ENCODE data around the gene COX4I2. TPM values are rescaled to one million over a fixed set of nuclear protein-coding genes. Genes with fewer than 3 reads are reported as not detected.
"Not testable (repeated sequence)": the region's sequence is repeated elsewhere in the genome, so short reads cannot be mapped to it uniquely, and the experiment has no call there.

Gene COX4I2
- total RNA-seq, 1 donor from 2014 or later = 7.1 TPM

DNA sequence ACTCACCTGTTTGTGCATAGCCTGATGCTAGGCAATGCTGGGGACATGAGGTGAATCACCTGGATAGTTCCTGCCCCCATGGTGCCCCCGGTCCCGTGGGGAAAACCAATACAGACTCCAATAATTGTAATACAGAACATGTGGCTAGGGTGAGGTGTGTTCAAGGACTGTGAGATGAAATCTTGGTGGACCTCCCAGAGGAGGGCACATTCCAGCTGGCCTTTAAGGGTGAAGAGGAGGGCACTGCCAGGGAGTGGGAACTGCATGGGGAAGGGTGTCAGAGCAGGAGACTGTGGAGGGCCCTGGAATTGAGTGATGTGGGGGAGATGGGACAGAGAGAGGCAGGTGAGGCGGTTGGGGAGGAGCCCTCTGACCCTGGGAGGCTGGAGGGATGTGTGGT is 2.5 kb downstream of the COX4I2 start:
- no peak for ATAC-seq
- DNase-seq (ENCODE audit: missing footprints) = no peak
- intact Hi-C loops (cut with DNase I) = no loop called here

DNA sequence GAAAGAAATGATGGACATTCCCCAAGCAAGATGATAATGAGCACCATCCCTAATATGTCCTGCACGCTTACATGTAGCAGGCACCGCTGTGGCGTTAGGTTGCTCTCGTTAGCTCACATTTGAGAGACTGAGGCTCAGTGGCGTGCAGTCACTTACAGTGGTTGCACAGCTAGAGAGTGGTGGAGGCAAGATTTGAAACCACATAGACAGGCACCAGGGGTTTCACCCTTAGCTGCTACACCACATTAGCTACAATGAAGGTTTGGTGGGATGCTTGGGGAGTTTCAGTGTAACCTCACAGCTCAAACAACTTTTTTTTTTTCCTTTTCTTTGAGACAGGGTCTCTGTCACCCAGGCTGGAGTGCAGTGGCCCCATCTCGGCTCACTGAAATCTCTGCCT is 3.7 kb downstream of the COX4I2 start:
- DNase-seq (ENCODE audit: missing footprints) (no peak), ATAC-seq (no peak)
- intact Hi-C loops (cut with DNase I) = no loop called here

DNA sequence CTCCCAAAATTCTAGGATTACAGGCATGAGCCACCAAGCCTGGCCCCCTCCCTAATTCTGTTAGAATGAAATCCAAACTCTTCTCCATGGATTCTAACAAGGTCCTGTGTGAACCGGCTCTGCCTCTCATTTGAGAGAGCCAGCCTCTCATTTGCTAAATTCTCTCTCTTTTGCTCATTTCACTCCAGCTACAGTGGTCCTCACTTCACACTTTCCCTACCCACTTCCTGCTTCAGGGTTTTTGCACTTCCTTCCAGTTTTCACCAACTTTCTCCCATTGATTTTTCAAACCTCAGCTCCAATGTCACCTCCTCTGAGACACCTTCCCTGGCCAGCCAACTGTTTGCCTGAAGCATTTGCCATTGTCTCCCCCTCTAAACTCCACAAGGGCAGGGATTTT is 5.1 kb downstream of the COX4I2 start:
- intact Hi-C loops (cut with DNase I) = no loop called here
- DNase-seq (ENCODE audit: missing footprints) = no peak

DNA sequence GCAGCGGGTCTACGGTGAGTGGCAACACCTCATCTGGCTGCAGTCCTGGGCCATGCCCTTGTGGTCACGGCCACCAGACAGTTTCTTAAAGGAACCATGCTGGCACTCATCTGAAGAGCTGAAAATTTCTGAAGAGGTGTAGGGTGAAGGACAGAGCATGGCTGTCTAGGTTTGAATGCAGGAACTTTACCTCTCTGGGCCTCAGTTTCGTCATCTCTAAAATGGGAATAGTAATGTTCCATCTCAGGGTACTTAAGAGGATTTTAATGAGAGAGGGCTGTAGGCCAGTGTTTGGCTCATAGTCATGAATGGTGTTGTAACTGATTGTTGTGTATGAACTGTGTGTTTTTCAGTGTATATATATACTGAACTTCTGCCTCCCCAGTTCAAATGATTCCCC is 5.8 kb downstream of the COX4I2 start:
- DNase-seq (ENCODE audit: missing footprints) = no peak
- ATAC-seq = no peak
- intact Hi-C loops (cut with DNase I) = no loop called here

More for the DNA sequence above, 5.1 kb downstream of the COX4I2 start:
- ATAC-seq = no peak

DNA sequence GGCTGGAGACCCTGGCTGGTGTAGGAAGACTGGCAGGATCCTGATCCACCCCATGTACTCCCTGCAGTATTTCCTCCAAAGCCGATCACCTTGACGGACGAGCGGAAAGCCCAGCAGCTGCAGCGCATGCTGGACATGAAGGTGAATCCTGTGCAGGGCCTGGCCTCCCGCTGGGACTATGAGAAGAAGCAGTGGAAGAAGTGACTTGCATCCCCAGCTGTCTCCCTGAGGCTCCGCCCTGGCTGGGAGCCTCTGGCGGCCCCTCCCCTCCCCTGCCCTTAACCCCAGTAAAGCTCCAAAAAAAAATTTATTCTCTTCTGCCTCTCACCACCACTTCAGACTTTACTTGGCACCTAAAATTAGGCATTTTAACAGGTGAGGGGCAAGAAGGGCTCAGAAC is 7.0 kb downstream of the COX4I2 start:
- intact Hi-C loops (cut with DNase I) = no loop called here
- no peak for ATAC-seq
- no peak for DNase-seq (ENCODE audit: missing footprints)

DNA sequence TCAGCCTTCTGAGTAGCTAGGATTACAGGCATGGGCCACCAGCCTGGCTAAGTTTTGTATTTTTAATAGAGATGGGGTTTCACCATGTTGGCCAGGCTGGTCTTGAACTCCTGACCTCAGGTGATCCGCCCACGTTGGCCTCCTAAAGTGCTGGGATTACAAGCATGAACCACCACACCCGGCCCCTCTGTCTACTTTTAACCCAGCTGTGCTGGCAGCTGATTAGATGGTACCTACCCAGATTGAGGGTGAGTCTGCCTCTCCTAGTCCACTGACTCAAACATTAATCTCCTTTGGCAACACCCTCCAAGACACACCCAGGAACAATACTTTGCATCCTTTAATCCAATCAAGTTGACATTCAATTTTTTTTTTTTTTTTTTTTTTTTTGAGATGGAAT is 10.4 kb downstream of the COX4I2 start:
- ATAC-seq; DNase-seq (ENCODE audit: missing footprints); intact Hi-C loops (cut with DNase I): not testable (repeated sequence)

DNA sequence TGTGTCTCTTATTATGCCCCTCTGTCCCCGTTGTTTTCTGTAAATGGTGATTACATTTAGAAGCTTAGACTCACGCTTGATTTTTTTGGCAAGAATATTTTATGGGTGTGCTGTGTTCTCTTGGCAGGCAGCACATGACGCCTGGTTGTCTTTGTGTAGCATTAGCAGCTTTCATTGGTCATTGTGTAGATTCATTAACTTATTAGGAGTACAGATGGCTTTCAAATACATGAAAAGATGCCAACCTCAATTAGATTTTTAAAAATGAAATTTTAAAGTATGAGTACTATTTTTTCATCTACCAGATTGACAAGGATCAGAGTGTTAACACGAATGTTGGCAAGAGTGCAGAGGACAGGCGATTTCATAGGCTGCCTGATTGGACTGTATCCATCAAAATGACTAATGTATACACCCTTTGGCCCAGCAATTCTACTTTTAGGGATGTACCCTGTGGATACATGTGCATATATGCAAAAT is 15.2 kb downstream of the COX4I2 start:
- intact Hi-C loops (cut with DNase I) = no loop called here
- DNase-seq (ENCODE audit: missing footprints) (no peak), ATAC-seq (no peak)

DNA sequence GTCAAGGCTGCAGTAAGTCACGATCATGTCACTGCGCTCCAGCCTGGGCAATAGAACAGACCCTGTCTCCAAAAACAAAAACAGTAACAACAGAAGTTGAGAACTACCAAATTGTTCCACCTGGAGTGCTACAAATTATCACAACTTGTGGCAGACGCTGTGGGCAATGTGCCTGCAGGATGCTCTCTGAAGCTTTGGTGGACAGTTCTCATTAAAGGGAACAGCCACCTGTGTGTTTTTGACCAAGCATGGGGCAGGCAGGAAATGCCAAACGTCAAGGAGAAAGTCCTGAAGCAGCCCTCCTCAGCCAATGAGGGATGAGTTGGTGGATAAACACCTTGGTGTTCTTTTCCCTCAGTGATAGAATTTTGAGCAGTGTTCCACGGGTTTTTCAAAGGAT is 15.8 kb downstream of the COX4I2 start:
- ATAC-seq (no peak), DNase-seq (ENCODE audit: missing footprints) (no peak)

DNA sequence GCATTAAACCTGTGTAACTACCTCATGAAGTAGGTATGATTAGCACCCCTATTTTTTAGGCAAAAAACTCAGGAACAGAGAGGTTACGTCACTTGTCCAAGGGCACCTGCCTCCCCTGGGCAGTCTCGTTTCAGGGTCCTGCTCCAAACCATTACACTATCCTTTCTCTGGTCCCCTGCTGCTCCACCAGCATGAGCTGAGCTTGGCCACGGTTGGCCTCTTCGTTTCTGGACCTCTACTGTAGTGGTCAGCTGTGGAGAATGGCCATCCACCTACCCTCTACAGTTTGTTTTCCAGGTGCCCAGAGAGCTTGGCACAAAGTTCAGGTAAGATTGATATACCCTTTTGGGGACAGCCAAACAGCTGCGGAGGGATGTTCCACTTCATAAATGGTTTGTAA is 16.8 kb downstream of the COX4I2 start:
- ATAC-seq (no peak), DNase-seq (ENCODE audit: missing footprints) (no peak)
- intact Hi-C loops (cut with DNase I) = no loop called here

More for the DNA sequence above, 15.8 kb downstream of the COX4I2 start:
- intact Hi-C loops (cut with DNase I) = no loop called here

DNA sequence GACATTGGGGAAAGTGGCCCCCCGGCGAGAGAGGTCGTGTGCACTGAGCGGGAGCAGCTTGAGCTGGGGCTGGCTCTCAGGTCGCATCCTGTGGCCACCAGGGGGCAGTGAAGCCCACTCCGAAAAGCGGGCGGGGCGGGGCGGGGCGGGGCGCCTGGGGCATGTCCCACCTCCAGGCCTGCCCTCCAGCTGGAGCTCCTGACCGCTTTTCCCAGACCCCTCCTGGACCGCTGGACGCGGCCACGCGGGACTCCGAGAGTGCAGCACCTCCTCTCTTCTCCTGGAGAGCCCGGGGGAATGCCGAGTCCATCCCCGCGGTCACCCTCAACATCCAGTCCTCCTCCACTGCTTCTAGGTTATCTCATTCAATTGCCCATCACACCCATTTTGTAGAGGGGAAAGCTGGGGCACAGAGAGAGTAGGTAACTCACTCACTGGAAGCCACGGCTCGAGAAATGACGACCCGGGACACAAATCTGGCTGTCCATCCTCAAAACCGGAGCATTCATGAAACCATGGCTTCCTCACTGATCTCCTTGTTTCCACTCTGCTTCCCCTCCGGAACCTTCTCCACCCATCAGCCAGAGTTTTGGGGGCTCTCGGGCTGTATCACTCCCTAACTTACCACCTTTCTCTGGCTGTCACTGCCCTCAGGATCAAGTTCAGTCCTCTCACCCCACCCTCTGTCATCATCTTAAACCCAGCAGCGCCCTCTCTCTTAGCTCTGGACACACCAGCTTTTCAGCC is 24.1 kb downstream of the COX4I2 start:
- intact Hi-C loops (cut with DNase I) = loop anchor here (1.0 to 10.0 kb wide), 2 partner anchors 62 to 153 kb away; partner anchors contain the start of gene MYLK2
- ATAC-seq = peak; percentile 85
- peak; percentile 91 for DNase-seq (ENCODE audit: missing footprints)

DNA sequence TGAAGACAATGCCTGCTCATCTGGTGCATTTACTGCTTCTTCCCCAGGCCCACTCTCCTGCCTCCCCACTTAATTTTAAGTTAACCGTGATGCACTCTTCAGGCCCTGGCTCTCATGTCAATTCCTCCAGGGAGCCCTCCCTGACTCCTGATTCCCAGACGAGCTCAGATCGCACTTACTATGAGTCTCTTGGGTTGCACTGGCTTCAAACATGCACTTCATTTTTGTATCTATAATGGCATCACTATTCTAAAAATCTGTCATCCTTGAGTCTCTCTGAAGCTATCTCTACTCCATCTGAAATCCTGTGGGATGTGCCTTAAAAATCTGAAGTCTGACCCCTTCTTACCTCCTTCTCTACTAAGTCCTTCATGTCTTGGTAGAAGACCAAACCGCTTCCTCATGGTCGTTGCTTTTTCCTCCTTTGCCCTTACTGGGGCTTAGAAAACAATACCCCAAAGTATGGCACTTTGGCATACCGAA is 24.7 kb downstream of the COX4I2 start:
- no peak for DNase-seq (ENCODE audit: missing footprints)
- no peak for ATAC-seq
- intact Hi-C loops (cut with DNase I) = loop anchor here (1.0 to 10.0 kb wide), 2 partner anchors 61 to 152 kb away; partner anchors contain the start of gene MYLK2

DNA sequence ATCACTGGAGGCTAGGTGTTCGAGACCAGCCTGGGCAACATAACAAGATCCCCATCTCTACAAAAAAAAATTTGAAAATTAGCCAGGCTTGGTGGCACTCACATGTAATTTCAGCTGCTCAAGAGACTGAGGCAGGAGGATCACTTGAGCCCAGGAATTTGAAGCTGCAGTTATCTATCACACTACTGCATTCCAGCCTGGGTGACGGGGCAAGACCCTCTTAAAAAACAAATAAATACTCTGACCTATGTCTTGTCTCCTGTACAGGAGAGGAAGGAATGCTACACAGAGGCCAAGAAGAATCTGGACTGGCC is 25.8 kb downstream of the COX4I2 start:
- intact Hi-C loops (cut with DNase I) = loop anchor here (10.0 kb wide), 1 partner anchor 151 kb away; the partner anchor contains the start of gene MYLK2
- DNase-seq (ENCODE audit: missing footprints) = no peak
- ATAC-seq = no peak

DNA sequence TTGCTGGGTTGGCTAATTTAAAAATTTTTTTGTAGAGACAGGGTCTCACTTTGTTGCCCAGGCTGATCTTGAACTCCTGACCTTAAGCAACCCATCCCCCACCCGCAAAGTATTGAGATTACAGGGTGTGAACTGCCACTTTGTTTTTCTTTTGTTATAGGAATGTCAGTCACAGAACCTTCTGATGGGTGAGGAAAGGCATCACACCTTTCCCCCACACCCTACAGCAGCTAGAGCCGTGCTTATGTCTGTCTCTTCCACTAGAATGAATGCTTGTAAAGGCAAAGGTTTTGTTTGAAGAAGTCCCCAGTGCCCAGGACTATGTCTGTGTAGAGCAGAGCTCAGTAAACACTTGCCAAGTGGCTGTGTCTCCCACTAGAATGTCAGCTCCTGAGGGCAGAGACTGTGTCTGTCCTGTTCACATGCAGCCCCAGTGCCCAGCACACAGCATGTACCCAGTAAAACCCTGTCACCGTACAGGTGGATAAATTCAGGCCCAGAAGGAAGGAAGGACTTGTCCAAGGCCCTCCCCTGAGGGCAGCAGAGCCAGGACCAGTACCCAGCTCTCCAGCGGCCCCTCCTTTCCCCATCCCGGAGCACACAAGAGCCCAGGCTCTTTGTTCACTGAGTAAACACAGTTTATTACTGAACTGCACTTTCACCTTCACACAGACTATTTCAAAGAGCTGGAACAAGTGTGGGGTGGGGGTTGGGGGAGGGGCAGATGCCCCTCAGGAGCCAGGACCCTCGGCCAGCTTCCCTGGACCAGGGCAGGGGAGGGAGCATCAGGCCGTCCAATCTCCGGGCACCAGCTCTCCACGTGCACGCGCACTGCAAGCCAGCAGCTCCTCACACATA is 26.4 kb downstream of the COX4I2 start:
- no peak for DNase-seq (ENCODE audit: missing footprints)
- intact Hi-C loops (cut with DNase I) = loop anchor here (10.0 kb wide), 1 partner anchor 151 kb away; the partner anchor contains the start of gene MYLK2
- ATAC-seq = no peak

DNA sequence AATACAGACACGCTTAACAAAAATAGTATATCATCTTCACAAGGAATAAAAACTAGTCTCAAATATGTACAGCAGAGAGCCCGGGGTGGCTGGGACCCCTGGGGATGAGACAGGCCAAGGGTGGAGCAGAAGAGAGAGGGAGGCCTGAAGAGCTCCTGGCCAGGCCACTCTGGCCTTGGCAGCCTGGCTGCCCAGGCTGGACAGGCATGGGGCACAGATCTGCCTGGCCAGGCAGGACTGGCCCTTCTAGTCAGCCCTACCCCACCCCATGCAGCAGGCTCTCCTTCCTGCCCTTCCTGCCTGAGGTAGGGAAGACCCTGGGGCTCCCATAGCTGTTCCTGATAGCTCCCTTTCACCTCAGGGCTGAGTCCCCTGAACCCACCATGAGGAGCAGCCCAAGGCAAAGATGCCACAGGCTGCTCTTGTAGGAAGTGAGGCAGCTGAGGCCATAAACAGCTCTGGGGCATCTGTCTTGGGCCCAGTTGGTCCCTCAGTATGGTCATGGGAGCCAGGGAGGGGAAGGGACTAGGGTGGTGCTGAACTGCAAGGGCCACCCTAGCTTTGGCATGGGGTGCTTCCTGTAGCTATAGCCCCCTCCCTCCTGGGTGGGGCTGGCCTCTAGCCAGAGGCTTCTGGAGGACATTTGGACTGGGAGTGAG is 27.1 kb downstream of the COX4I2 start:
- DNase-seq (ENCODE audit: missing footprints) (no peak), ATAC-seq (no peak)
- intact Hi-C loops (cut with DNase I) = loop anchor here (10.0 kb wide), 1 partner anchor 150 kb away; the partner anchor contains the start of gene MYLK2

DNA sequence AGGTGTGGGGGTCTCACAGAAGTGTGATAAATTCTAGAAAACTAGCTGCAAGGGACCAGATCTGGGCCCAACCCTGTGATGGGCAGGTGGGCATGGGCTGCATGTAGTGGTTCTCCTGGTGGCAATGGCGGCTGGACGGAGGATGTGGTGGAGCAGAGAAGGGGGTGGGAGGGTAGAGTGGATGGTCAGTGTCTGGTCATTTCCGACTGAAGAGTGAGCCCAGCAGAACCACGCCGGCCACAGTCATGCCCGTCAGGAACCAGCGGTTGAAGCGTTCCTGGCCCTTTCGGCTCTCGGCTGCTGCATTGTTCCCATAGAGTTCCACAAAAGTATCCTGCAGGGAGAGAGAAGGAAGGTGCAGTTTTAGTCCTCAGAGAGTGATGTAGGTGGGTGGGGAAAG is 28.0 kb downstream of the COX4I2 start:
- no peak for ATAC-seq
- intact Hi-C loops (cut with DNase I) = loop anchor here (10.0 kb wide), 1 partner anchor 149 kb away; the partner anchor contains the start of gene MYLK2
- no peak for DNase-seq (ENCODE audit: missing footprints)

DNA sequence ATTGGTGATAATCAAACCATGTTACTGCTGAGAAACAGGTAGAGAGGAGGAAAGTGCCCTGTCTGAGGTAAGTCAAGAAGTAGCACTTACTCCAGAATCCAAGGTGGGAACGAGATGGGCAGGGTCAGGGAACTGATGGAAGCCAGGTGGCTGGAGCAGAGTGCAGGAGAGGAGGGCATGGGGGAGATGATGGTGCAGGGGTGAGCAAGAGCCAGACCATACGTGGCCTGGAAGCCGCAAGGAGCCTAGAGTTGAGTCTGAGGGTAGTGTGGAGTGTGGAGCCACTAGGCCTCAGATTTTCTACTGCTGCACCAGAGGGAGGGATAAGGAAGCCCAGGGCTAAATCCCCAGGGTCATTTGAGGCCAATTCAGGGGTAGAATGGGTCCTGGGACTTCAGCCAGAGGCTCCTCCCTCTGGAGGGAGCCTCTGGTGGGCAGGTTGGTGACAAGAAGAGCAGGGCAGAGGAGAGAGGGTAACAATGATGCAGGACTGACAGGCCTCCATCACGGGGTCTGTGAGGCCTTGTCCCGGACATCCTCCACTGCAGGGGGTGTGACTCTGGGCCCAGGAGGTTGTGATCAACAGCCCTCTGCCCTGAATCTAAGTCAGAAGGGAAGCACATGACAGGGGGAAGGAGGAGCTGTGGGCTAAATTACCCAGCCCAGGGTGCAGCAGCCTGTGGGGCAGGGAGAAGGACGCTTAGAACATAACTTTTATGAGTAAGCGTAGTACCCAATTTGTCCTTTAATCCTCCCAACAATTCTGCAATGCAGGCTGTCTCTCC is 28.7 kb downstream of the COX4I2 start:
- peak; percentile 59 for ATAC-seq
- intact Hi-C loops (cut with DNase I) = loop anchor here (10.0 kb wide), 1 partner anchor 148 kb away; the partner anchor contains the start of gene MYLK2
- DNase-seq (ENCODE audit: missing footprints) = no peak

DNA sequence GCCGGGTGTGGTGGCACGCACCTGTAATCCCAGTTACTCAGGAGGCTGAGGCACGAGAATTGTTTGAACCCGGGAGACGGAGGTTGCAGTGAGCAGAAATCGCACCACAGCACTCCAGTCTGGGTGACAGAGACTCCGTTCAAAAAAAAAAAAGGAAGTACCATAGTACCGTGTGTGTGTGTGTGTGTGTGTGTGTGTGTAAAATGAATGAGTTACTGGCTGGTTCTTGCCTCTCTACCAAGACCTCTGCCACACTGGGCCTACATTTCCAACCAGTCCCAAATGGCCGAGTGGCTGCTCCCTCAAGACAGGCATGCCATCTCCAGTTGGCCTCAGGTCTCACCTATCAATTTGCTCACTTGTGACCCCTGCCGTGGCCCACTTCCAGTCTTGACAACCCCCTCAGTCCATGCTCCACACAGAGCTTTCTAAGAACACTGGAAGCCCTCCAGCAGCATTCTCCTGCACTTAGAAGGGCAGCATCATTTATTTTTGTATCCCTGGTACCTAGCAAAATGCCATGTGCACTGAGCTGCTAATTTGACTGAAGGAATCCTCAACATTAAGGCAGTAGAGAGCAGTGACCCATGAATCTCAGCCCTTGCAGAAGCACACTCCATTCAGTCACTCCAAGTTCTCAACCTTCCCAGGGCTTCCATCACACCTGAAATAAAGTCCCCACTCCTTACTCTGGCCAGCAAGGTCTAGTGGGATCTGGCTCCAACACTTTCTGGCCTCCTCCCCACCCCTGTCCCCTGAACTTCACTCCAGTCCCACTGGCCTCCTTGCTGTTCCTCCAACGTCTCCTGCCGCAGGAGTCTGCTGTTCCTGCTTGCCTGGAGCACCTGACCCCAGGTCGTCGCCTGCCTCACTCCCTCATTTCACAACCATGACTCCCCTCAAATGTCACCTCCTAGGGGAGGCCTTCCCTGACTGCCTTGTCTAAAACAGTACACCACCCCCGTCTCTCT is 29.9 kb downstream of the COX4I2 start:
- ATAC-seq = no peak
- DNase-seq (ENCODE audit: missing footprints) = no peak
- intact Hi-C loops (cut with DNase I) = loop anchor here (10.0 kb wide), 1 partner anchor 147 kb away; the partner anchor contains the start of gene MYLK2
